GM12878 (cell line): ENCODE data around the gene OSGEP. TPM values are rescaled to one million over a fixed set of nuclear protein-coding genes. Genes with fewer than 3 reads are reported as not detected.

ENCODE experiments used
- ATAC-seq: fragments of 200-7000 bp; cut with Tn5 transposase; 3 replicates; pipeline ENCODE4 v1.9.1; 2020; ENCODE audit warnings: mild to moderate bottlenecking, moderate library complexity
- BruUV-seq: library from RNA; stranded (reverse); fragments of 400-500 nt; replicated peaks from 2 replicates; lab custom pipeline; 2021; lab: Mats Ljungman, UMichigan
- CTCF ChIA-PET: fragments of 300-600 bp; sonication (Branson Sonifier 250); formaldehyde crosslinking; extraction: SDS; loops from one replicate; lab custom pipeline; 2021; ENCODE audit warnings: inconsistent platforms; lab: Yijun Ruan, JAX
- POLR2A ChIA-PET: fragments of 350-600 bp; formaldehyde crosslinking; extraction: SDS; loops from one replicate; lab custom pipeline; 2021; ENCODE audit warnings: inconsistent platforms; lab: Charles Lee
- RAD21 ChIA-PET: fragments of 300-600 bp; sonication (Branson Sonifier 250); formaldehyde crosslinking; loops from one replicate; lab custom pipeline; 2023; ENCODE audit warnings: antibody characterized with exemption; ENCODE audit not compliant: unreplicated experiment; lab: Charles Lee
- SMC1A ChIA-PET: fragments of 300-600 bp; sonication (Branson Sonifier 250); formaldehyde crosslinking; loops from one replicate; lab custom pipeline; 2023; ENCODE audit not compliant: unreplicated experiment, uncharacterized antibody; lab: Charles Lee
- DNase-seq: peaks from one replicate; pipeline ENCODE4 v3.0.0-alpha.2; 2011; ENCODE audit warnings: low read depth, low spot score
- FAIRE-seq: peaks from 3 replicates; lab custom pipeline; 2011; peaks lifted over from hg19 to GRCh38; lab: Jason Lieb, UNC
- H2AFZ ChIP-seq: 2 replicates; pipeline ENCODE4 v1.6.0; 2011; ENCODE audit warnings: low read depth, low read length, control low read depth; ENCODE audit not compliant: control insufficient read depth
- H3K27ac ChIP-seq: 2 replicates; pipeline ENCODE4 v1.5.1; 2011; ENCODE audit warnings: control low read depth; ENCODE audit not compliant: control insufficient read depth, insufficient read depth
- H3K27me3 ChIP-seq, 2 experiments: replicated peaks in 1 of 2; 2 replicates each; pipeline versions ENCODE4 v1.6.0 to v1.6.1; 2011; ENCODE audit warnings: low read length in 1 of 2; ENCODE audit not compliant: control insufficient read depth in 2 of 2, insufficient read depth in 2 of 2
- H3K36me3 ChIP-seq, 2 experiments: 2 replicates each; pipeline ENCODE4 v1.5.1; 2011; ENCODE audit warnings: low read length in 1 of 2; ENCODE audit not compliant: control insufficient read depth in 2 of 2, insufficient read depth in 2 of 2
- H3K4me1 ChIP-seq: 2 replicates; pipeline ENCODE4 v1.6.1; 2011; ENCODE audit warnings: mild to moderate bottlenecking, low read length, moderate library complexity, mixed read lengths; ENCODE audit not compliant: control insufficient read depth, insufficient read depth
- H3K4me2 ChIP-seq: 2 replicates; pipeline ENCODE4 v1.6.0; 2011; ENCODE audit warnings: control low read depth; ENCODE audit not compliant: control insufficient read depth, insufficient read depth
- H3K4me3 ChIP-seq: fragments of 200-600 bp; sonication (generic); 2 replicates; pipeline ENCODE4 v1.5.1; 2016
- H3K79me2 ChIP-seq: 2 replicates; pipeline ENCODE4 v1.6.0; 2011; ENCODE audit warnings: low read length; ENCODE audit not compliant: control insufficient read depth, insufficient read depth
- H3K9ac ChIP-seq: 2 replicates; pipeline ENCODE4 v1.8.0; 2011; ENCODE audit warnings: low read length, control low read depth, mixed read lengths; ENCODE audit not compliant: control insufficient read depth, insufficient read depth
- H3K9me3 ChIP-seq: replicated peaks from 3 replicates; pipeline ENCODE4 v1.5.1; 2011; ENCODE audit warnings: mild to moderate bottlenecking, low read length; ENCODE audit not compliant: control insufficient read depth, insufficient read depth
- H4K20me1 ChIP-seq: 2 replicates; pipeline ENCODE4 v1.6.0; 2011; ENCODE audit not compliant: control insufficient read depth, insufficient read depth
- BACH1 ChIP-seq: fragments of 450-650 bp; IDR thresholded peaks from 2 replicates; pipeline ENCODE4 v1.6.1; 2017; ENCODE audit warnings: mild to moderate bottlenecking, borderline replicate concordance
- CBFB ChIP-seq: IDR thresholded peaks from 2 replicates; pipeline ENCODE4 v1.6.1; 2016; ENCODE audit warnings: antibody characterized with exemption, low read depth
- EED ChIP-seq: sonication (generic); IDR thresholded peaks from 2 replicates; pipeline ENCODE4 v1.6.1; 2016; ENCODE audit warnings: antibody characterized with exemption, low read depth
- ETV6 ChIP-seq, 2 experiments: fragments of 450-650 bp in 1 of 2; IDR thresholded peaks in 1 of 2; conservative IDR thresholded peaks in 1 of 2; 2 replicates each; pipeline ENCODE4 v1.6.1; 2014; ENCODE audit warnings: antibody characterized with exemption in 1 of 2, borderline replicate concordance in 1 of 2, low read depth in 1 of 2, mild to moderate bottlenecking in 1 of 2, moderate library complexity in 1 of 2
- IKZF2 ChIP-seq, 2 experiments: fragments of 450-650 bp; IDR thresholded peaks; 2 replicates each; pipeline ENCODE4 v1.6.1; 2017; ENCODE audit warnings: mild to moderate bottlenecking in 2 of 2, moderate library complexity in 2 of 2
- MXI1 ChIP-seq: fragments of 150-350 bp; IDR thresholded peaks from 2 replicates; pipeline ENCODE4 v1.6.1; 2011; ENCODE audit warnings: low read depth, mild to moderate bottlenecking, inconsistent platforms, low read length, improper control_type of control experiment
- NR2F1 ChIP-seq: fragments of 450-650 bp; conservative IDR thresholded peaks from 2 replicates; pipeline ENCODE4 v1.6.1; 2017; ENCODE audit warnings: mild to moderate bottlenecking
- SPI1 ChIP-seq: IDR thresholded peaks from 2 replicates; pipeline ENCODE4 v1.6.1; 2011; ENCODE audit warnings: low read depth, mild to moderate bottlenecking, low read length, moderate library complexity, borderline replicate concordance; ENCODE audit not compliant: insufficient read depth
- WGBS: methylation state at CpG from one replicate; pipeline ENCODE4 v1.1.6; 2016; ENCODE audit warnings: low lambda C conversion rate; ENCODE audit not compliant: insufficient replicate concordance, insufficient coverage; ENCODE audit errors: missing lambda C conversion rate; 5-methylcytosine and 5-hydroxymethylcytosine counted together
- in situ Hi-C: fragments of 300-500 bp; cut with MboI; formaldehyde crosslinking; loops from 9 replicates; pipeline ENCODE4 v1.14.3; 2018; ENCODE audit warnings: mixed read lengths
- intact Hi-C: fragments of 100-400 bp; cut with micrococcal nuclease; formaldehyde crosslinking; loops from one replicate; pipeline ENCODE4 v1.14.2; 2022; ENCODE audit not compliant: unreplicated experiment
- polyA plus RNA-seq, 11 experiments: library from polyadenylated mRNA; depleted of rRNA in 4 of 11; unstranded in 6 of 11; stranded (reverse) in 5 of 11; fragments of >200 nt; fragmentation: Nextera tagmentation in 4 of 11; fragmentation: Illumina TruSeq in 1 of 11; extraction: Ambion mirVana in 4 of 11; extraction: Trizol in 1 of 11; gene quantifications; 1 replicate in 1 of 11; 2 replicates in 10 of 11; pipeline versions ENCODE4 v1.2.1 to v1.2.3, GENCODE V29; 2011 to 2016; ENCODE audit warnings: inconsistent platforms in 2 of 11, missing spikeins in 2 of 11, low read depth in 1 of 11
- total RNA-seq, 4 experiments: library from RNA; depleted of rRNA in 3 of 4; stranded (reverse); fragments of >200 nt in 3 of 4; fragmentation: Illumina TruSeq in 1 of 4; extraction: Trizol in 1 of 4; gene quantifications; 2 replicates each; pipeline versions ENCODE4 v1.2.1 to v1.2.3, GENCODE V29; 2013 to 2021
- TF ChIP-seq, protein P1 (sequence below): fragments of 450-650 bp; IDR thresholded peaks from 2 replicates; pipeline ENCODE4 v1.6.1; 2016; ENCODE audit warnings: mild to moderate bottlenecking

The OSGEP gene
- total and polyA plus RNA-seq, 10 of the 15 experiments (the other 5 are each of a cell fraction or from before 2014, with no cell fraction given), result 47.8 to 88.9 (median 52.8) TPM

DNA sequence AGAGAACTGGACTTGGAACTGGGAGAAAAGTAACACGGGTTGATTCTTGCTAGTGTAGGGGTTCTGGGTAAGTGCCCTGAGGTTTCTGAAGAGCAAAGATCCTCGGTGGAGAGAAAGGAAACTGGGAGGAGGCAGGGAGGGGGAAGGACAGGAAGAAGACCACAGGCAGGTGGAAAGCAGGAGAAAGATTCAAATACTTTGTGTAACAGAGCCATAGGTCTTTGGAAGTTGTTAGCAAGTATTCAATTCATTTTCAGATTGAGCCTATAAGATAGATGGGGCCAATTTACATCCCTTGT lies 15.9 kb upstream of the OSGEP start:
- H3K9me3 ChIP-seq, result no peaks in the 10 kb centered on the region
- BruUV-seq, result no TSS peak
- no peak for ATAC-seq
- peaks cover 7% of the 10 kb centered on the region; the same call in 1 of the 2 replicates for H3K4me1 ChIP-seq
- intact Hi-C loops (no loop called here), in situ Hi-C loops (no loop called here)
- peak overlapping the region; percentile 83 for H3K9ac ChIP-seq
- ChIA-PET CTCF (interaction anchor here (1.0 to 3.2 kb wide), 9 partner anchors 9 to 143 kb away, joined by 4 to 12 read pairs (median 9); partner anchors contain the start of genes APEX1 and PIP4P1), RAD21 (interaction anchor here (0.7 to 2.4 kb wide), 8 partner anchors 9 to 143 kb away, joined by 3 to 20 read pairs (median 4); partner anchors contain the start of genes APEX1, OSGEP and PIP4P1)
- FAIRE-seq, result no peak
- H4K20me1 ChIP-seq, result no peaks in the 10 kb centered on the region
- WGBS, result 0% methylated on average over 2 of the region's 2 CpGs
- H2AFZ ChIP-seq, result no peak overlapping the region
- H3K79me2 ChIP-seq, result peaks cover 31% of the 10 kb centered on the region
- H3K36me3 ChIP-seq, result peaks cover 7 to 23% of the 10 kb centered on the region in 2 experiments
- TF ChIP-seq IKZF2 (IDR thresholded peaks at IDR 0.05) (peak in 1 of 2 experiments; percentile 23; a peak in 1 of 4 replicates), EED (peak; percentile 49; the same call in 1 of the 2 replicates), BACH1 (no peak), MXI1 (no peak), SPI1 (no peak), NR2F1 (no peak), CBFB (no peak), ETV6 (conservative IDR thresholded peaks at IDR 0.05 in 1 of 2, IDR thresholded peaks at IDR 0.05 in 1 of 2; ENCODE audit: borderline replicate concordance in 1 of 2, low read depth in 1 of 2) (no peak)
- TF ChIP-seq, protein P1, sequence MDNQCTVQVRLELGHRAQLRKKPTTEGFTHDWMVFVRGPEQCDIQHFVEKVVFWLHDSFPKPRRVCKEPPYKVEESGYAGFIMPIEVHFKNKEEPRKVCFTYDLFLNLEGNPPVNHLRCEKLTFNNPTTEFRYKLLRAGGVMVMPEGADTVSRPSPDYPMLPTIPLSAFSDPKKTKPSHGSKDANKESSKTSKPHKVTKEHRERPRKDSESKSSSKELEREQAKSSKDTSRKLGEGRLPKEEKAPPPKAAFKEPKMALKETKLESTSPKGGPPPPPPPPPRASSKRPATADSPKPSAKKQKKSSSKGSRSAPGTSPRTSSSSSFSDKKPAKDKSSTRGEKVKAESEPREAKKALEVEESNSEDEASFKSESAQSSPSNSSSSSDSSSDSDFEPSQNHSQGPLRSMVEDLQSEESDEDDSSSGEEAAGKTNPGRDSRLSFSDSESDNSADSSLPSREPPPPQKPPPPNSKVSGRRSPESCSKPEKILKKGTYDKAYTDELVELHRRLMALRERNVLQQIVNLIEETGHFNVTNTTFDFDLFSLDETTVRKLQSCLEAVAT, result no peak
- TF ChIP-seq, all 136 proteins: peak for 2
- ChIA-PET POLR2A (interaction anchor here (0.7 to 4.3 kb wide), 9 partner anchors 9 to 710 kb away, joined by 3 to 28 read pairs (median 4); partner anchors contain the start of genes PIP4P1 and TEP1), SMC1A (interaction anchor here (1.3 to 4.7 kb wide), 3 partner anchors 17 to 143 kb away, joined by 6 to 36 read pairs (median 13); no protein-coding TSS in a partner anchor)
- no peaks in the 10 kb centered on the region for H3K27me3 ChIP-seq
- H3K27ac ChIP-seq, result peak overlapping the region; percentile 69
- H3K4me3 ChIP-seq, result peak overlapping the region; percentile 85
- peak overlapping the region; percentile 88 for H3K4me2 ChIP-seq
- no peak for DNase-seq
